ENCODE results near the gene CLPTM1. TPM values are rescaled to one million over a fixed set of nuclear protein-coding genes. Genes with fewer than 3 reads are reported as not detected.
"Not testable (repeated sequence)": the region's sequence is repeated elsewhere in the genome, so short reads cannot be mapped to it uniquely, and the experiment has no call there.

CLPTM1 gene
- polyA plus RNA-seq, 12 donors: 44.9 to 93.6 (median 54.1) TPM; not detected in 1

DNA sequence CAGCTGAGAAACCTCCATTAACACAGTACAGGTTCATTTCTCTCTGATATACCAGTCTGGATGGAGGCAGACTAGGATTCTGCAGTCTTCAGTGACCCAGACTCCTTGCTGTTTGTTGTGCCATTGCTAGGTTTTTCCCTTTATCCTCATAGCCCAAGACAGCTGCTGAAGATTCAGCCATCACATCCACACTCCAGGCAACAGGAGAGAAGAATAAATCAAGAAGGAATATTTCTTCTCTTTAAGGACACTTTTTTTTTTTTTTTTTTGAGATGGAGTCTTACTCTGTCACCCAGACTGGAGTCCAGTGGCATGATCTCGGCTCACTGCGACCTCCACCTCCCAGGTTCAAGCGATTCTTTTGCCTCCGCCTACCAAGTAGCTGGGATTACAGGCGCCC lies 14.3 kb downstream of the CLPTM1 start:
- no peak for DNase-seq

DNA sequence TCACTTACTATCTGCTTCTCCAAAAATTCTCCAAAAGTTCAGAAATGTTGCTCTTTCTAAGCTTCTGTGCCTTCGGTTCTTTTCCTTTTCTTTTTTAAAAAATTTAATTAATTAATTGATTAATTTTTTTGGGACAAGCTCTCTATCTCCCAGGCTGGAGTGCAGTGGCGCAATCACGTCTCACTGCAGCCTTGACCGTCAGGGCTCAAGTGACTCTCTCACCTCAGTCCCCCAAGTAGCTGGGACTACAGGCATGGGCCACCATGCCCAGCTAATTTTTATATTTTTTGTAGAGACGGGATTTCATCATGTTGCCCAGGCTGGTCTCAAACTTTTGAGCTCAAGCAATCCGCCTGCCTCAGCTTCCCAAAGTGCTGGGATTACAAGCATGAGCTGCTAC lies 16.3 kb downstream of the CLPTM1 start:
- DNase-seq: not testable (repeated sequence)

DNA sequence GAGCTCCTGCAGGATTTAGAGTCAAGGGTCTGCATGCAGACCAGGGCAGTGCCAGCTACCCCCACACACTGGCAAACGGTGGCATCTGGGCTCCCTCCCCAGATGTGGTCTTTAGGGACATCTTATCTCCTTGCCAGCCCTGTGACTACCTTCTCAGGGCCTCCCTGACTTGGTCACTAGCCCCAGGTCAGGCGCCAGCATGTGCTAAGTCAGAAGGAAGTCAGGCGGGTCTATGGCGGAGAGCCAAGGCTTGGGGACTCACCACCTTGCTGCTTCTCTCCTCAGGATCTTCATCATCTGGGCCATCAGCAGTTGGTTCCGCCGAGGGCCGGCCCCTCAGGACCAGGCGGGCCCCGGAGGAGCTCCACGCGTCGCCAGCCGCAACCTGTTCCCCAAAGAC lies 17.6 kb downstream of the CLPTM1 start:
- no peak for DNase-seq

DNA sequence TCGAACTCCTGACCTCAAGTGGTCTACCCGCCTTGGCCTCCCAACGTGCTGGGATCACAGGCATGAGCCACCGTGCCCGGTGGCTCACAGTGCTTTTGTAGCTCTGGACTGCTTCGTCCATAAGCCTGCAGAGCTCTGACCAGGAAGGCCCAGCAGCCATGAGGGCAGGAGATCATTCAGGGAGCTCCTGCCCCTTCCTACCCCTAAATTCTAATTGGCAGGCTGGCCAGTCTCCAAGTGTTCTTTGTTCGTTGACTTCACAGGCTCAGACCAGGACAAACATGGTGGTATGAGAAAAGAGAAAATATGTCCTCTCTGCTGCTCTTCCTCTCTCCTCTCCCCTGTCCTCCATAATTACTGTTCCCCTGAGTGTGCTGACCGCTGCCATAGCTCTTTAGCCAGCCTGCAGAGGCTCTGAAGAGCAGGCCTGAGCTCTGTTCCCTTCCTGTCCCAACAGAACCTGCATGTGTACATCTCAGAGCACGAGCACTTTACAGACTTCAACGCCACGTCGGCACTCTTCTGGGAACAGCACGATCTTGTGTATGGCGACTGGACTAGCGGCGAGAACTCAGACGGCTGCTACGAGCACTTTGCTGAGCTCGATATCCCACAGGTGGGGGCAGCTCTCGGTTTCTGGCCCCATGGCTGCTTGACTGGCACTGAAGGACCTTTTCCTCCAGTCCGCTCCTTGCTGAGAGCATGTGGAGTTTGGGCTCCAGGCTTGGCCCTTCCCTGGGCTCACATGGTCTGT lies 19.0 kb downstream of the CLPTM1 start:
- DNase-seq: no peak

DNA sequence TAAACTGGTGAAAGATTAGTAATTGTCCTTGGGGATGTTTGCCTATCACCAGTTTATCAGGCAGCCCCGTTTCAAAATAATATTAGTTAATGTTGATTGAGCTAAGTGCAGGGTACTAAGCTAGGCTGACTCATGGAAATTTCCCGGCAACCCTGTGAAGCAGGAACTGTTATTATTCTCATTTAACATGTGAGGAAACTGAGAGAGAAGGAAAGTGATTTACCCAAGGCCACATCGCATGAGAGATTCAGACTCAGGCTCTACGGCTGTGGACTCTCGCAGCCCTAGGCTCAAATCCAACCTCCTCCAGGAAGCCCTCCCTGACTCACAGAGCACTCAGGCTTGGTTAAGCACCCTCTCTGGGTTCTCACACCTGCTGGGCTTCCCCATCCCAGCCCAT lies 19.7 kb downstream of the CLPTM1 start:
- no peak for DNase-seq

DNA sequence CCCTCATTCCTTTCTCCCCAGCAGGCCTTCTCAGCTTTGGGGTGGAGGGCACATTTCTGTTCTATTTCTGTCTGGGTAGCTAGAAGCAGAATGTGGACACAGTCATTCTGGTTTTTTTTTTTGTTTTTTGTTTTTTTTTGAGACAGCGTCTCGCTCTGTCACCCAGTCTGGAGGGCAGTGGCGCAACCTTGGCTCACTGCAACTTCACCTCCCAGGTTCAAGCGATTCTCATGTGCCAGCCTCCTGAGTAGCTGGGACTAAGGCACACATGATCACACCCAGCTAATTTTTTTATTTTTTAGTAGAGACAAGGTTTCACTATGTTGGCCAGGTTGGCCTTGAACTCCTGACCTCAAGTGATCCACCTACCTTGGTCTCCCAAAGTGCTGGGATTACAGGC lies 20.3 kb downstream of the CLPTM1 start:
- no peak for DNase-seq

DNA sequence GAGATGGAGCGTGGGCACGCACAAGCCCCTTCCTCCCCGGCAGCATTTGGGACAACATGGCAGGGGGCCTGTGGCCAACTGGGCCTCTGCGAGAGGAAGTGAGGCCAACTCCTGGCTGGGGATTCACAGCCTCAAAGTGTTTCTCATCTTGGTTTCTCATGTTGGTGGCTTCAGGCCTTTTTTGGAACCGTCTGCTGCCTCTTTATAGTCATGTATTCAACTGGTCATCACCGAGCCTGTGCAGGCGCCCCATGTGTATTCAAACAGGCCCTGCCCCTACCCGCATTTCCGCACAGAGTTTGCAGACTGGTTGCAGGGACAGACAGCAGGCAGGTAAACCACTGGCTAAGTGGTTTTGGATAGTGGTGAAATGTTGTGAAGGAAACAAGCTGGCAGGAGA lies 28.8 kb downstream of the CLPTM1 start:
- no peak for DNase-seq

DNA sequence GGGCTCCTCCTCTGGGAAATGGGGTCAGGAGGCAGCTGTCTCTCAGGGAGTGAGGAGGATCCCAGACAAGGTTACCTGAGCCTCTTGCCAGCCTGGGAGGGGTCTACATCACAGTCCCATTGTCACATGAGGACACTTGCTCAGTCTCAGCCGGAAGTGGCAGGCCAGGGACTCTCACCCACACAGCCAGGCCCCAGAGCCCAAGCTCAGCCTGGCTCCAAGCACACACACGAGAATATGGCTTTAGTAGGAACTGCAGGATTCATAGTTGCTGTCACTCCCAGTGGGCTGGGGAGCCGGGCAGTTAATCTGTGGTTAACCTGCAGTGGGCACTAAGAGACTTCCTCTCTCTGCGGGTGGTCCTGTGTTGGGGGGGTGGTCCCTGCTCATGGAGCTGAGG lies 30.3 kb downstream of the CLPTM1 start:
- DNase-seq: no peak

DNA sequence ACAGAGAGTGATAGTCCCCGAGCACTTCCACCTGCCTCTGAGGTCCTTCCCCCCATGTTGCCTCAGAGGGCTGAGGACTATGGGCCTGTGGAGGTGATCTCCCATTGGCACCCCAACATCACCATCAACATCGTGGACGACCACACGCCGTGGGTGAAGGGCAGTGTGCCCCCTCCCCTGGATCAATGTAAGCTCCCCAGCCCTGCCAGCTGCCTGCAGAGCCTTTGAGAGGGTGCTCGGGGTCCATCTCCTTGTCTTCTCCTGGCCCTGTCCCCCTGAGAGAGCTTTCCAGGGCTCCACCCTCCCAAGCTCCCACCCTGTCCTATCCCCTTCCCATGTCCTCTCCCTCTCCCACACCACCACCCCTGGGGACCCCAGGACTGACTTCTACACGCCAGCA lies 31.2 kb downstream of the CLPTM1 start:
- DNase-seq: no peak

DNA sequence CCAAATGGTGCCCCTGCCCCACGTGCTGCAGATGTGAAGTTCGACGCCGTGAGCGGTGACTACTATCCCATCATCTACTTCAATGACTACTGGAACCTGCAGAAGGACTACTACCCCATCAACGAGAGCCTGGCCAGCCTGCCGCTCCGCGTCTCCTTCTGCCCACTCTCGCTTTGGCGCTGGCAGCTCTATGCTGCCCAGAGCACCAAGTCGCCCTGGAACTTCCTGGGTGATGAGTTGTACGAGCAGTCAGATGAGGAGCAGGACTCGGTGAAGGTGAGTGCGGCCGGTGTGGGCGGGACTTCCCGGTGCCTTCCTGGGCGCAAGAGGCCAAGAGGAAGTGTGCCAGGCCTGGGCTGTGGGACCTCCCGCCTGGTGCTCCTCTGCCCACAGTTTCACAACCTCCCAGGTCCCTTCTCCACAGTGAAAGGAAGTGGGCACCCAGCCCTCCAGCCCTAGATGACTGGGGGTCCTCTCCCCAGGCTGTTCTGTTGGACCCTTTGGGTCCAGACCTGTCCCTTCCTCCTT lies 32.0 kb downstream of the CLPTM1 start:
- DNase-seq: no peak

DNA sequence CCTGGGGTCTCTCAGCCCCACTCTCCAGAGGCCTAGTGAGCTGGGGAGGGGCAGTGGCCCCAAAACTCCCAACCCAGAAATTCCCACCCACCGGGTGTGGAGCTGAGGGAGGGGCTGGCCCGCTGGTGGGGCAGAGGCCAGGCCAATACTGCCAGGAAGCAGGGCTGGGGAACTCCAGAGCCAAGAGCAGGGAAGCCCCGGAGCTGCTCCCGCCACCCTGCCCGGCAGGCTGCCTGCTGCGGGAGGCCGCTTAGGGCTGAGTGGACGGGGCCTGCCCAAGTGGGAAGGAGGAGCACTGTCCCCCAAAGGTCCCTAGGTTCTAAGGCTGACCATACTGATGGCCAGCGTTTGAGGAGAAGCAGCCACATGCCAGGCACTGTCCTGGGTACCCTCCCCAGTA lies 33.1 kb downstream of the CLPTM1 start:
- DNase-seq: no peak

DNA sequence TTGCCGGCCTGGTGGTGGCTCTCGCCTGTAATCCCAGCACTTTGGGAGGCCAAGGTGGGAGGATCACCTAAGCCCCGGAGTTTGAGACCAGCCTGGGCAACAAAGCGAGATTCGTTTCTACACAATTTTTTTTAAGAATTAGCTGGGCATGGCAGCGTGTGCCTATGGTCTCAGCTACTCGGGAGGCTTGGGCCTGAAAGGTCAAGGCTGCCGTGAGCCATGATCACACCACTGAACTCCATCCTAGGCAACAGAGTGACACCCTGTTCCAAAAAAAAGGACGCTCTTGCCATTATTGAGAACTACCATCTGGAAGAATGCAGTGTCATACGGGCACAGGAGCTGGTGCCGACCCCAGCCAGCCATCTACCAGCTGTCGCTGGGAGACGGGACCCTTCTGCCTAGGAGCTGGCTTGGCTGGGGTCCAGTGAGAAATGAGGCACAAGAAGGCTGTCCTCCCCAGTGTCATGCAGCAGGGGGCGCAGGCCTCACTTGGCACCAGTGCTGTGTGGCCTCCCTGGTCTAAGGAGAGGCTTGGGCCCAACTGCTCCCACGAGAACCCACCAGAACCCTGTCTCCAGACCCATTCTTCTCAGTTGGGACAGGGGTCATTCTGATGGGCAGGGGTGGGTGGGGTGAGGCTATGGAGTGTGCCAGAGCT lies 33.8 kb downstream of the CLPTM1 start:
- DNase-seq: peak; percentile 26

DNA sequence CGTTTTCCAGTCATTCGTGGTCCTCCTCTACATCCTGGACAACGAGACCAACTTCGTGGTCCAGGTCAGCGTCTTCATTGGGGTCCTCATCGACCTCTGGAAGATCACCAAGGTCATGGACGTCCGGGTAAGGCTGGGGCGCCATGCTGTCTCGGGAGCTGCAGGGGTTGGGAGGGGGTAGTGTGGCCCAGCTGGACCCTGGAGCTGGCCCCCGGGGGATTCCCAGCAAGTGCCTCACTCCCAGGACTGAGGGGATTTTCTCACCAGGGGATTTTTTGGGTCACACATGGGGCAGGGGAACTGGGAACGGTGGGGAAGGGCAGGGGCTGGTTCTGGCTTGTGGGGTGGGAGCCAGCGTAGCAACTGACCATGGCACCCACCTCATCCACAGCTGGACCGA lies 35.3 kb downstream of the CLPTM1 start:
- no peak for DNase-seq

DNA sequence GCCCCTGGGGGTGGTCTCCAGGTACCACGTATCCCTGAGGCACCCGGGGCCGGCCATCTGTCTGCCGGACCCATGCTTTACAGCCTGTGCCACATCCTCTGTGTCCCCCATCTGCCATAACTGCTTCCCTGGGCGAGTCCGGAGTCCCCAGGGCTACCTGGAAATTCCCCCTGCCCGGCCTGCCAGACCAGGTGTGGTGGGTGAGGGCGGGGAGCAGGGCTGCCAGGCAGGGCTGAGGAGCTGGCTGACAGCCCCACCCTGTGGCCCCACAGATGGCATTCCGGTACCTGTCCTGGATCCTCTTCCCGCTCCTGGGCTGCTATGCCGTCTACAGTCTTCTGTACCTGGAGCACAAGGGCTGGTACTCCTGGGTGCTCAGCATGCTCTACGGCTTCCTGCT lies 35.8 kb downstream of the CLPTM1 start:
- DNase-seq: no peak

DNA sequence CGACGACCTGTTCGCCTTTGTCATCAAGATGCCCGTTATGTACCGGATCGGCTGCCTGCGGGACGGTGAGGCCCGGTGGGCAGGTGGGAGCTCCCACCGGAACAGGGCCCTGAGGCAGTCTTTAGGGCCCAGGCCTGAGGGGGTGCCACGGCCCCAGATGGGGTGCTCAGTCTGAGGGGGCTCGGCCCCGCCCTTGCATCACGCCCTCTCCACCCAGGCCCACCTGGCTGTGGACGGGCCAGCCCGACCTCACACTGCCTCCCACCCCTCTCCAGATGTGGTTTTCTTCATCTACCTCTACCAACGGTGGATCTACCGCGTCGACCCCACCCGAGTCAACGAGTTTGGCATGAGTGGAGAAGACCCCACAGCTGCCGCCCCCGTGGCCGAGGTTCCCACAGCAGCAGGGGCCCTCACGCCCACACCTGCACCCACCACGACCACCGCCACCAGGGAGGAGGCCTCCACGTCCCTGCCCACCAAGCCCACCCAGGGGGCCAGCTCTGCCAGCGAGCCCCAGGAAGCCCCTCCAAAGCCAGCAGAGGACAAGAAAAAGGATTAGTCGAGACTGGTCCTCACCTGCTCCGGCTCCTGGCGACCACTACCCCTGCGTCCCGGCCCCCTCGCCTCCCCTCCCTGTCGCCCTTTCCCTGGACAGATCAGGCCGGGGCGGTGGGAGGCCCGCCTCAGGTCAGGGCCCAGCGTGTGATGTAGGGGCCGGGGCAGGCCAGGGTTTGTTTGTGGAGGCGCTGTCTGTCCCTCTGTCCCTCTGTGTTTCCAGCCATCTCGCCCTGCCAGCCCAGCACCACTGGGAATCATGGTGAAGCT lies 37.4 kb downstream of the CLPTM1 start:
- DNase-seq: no peak

DNA sequence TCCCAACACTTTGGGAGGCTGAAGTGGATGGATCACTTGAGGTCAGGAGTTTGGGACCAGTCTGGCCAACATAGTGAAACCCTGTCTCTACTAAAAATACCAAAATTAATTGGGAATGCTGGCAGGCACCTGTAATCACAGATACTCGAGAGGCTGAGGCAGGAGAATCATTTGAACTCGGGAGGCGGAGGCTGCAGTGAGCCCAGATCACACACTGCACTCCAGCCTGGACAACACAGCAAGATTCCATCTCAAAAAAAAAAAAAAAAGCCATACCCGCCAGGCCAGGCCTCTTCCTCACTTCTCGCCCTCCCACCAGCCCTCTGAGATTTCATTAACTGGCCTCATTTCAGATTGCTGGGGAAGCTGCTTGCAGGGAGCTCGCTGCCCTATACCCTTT lies 38.3 kb downstream of the CLPTM1 start:
- DNase-seq: no peak

DNA sequence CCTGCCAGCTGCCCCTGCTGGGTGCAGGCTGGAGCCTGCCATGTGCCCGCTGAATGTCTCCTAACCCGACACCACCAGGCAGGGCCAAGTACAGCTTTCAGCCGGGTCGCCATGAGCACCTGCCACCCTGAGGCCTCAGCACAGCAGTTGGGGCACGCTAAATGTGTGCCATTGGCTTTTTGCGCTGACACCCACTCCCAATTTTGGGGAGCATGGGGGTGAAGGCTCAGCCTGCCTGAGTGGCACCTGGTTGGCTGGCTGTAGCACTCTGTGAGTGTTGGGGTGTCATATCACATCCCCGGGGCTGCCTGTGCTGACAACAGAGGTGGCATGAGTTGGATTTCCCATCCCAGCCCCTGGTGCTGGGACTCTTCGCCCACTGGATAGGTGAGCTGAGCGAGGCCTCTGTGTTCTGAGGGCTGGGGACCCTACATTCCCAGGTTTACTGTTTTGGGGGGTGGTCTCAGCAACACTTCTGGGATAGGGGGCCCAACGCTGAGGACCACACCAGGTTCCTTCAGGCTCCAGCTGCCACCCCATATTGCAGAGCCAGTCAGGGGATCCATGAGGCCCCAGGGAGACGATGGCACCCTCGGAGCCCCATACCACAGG lies 38.9 kb downstream of the CLPTM1 start:
- DNase-seq: no peak

DNA sequence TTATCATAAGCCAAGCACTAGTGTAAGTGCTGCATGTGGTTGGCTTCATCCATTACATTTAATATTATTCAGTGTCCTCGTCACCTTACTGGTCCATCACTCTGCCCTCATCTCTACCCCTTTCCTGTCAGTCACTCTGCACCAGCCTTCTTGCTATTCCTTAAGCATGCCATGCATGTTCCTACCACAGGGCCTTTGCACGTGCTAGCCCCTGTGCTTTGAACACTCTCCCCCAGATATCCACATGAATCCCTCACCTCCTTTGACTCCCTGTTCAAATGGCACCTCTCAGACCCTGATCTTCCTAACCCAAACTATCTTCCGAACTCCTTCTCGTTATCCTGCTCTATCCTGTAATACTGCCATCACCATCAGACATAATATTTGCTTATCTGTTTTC lies 42.8 kb downstream of the CLPTM1 start:
- no peak for DNase-seq

DNA sequence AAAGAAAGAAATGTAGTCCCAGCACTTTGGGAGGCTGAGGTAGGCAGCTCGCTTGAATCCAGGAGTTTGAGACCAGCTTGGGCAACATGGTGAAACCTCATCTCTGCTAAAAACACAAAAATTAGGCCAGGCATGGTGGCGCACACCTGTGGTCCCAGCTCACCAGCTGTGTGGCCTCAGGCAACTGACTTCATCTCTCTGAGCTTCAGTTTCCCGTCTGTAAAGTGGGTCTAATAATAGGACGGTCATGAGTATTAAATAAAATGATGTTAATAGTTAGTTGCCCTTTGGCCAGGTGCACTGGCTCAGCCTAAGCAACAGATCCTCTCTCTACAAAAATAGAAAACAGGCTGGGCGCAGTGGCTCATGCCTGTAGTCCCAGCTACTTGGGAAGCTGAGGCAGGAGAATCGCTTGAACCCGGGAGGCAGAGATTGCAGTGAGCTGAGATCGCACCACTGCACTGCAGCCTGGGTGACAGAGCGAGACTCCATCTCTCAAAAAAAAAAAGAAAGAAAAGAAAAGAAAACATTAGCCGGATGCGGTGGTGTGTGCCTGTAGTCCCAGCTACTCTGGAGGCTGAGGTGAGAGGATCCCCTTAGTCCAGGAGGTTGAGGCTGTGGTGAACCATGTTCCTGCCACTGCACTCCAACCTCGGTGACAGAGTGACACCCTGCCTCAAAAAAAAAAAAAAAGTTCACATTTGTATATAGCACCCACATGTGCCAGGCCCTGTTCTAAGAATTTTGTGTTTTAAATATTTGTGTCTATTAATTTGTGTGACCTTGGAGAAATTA lies 44.1 kb downstream of the CLPTM1 start:
- DNase-seq: not testable (repeated sequence)

DNA sequence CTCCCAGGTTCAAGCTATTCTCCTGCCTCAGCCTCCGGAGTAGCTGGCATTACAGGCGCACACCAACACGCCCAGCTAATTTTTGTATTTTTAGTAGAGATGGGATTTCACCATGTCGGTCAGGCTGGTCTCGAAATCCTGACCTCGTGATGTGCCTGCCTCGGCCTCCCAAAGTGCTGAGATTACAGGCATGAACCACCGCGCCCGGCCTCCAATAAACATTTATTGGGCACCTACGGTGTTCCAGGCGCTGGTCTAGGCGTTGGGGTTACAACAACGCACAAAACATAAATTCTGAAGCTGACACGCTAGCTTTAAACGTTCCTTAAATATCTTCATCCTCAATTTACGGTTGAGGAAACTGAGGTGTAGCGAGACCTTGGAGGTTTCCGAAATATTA lies 45.5 kb downstream of the CLPTM1 start:
- DNase-seq: not testable (repeated sequence)

DNA sequence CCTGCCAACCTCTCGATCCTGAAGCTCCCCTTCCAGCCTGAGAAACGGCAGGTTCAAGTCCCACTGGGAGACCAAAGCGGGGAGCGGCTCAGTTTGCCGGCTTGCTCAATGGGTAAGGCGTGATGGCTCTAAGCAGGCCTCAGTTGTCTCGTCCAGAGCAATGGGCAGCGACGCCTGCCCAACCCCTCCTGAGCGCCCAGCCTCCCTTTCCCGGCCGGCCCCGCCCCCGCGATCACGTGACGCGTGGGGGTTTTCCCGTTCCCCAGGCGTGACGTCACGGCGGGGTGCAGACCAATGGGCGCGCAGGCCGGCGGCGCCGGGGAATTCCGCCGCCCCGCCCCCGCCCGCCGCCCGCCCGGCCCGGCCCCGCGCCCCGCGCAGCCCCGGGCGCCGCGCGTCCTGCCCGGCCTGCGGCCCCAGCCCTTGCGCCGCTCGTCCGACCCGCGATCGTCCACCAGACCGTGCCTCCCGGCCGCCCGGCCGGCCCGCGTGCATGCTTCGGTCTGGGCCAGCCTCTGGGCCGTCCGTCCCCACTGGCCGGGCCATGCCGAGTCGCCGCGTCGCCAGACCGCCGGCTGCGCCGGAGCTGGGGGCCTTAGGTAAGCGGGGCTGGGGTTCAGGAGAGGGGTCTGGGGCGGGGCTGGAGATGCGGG lies 46.0 kb downstream of the CLPTM1 start, which contains the start of gene RELB:
RELB (plus strand) TSS at position 378 of the 653 bp plus-strand sequence; CDS start at position 494, 116 bp downstream.
- DNase-seq: peak; percentile 93
